Suprapubic skin (tissue), 4 donors: ENCODE measurements around the gene PPP1R2.

Experiments used
- CTCF ChIP-seq, 2 donors: fragments of 200-600 bp in 1 of 2; fragments of 450-650 bp in 1 of 2; sonication (generic) in 1 of 2; IDR thresholded peaks; one replicate each; pipeline ENCODE4 v1.5.1; 2016 to 2019; ENCODE audit warnings: antibody characterized with exemption in 2 of 2, mild to moderate bottlenecking in 1 of 2, moderate library complexity in 1 of 2
- EP300 ChIP-seq: sonication (generic); formaldehyde crosslinking; IDR thresholded peaks from one replicate; pipeline ENCODE4 v1.6.1; 2017; ENCODE audit warnings: antibody characterized with exemption
- POLR2A ChIP-seq, 2 donors: fragments of 450-650 bp; IDR thresholded peaks; one replicate each; pipeline ENCODE4 v1.6.1; 2017; ENCODE audit warnings: antibody characterized with exemption in 2 of 2, mild to moderate bottlenecking in 2 of 2, moderate library complexity in 2 of 2
- POLR2AphosphoS5 ChIP-seq, 3 donors: sonication (generic); formaldehyde crosslinking; IDR thresholded peaks; one replicate each; pipeline ENCODE4 v1.6.1; 2017; ENCODE audit warnings: antibody characterized with exemption in 3 of 3

- TF ChIP-seq CTCF (IDR thresholded peaks at IDR 0.05) (no peak), POLR2A (IDR thresholded peaks at IDR 0.05) (no peak), POLR2AphosphoS5 (IDR thresholded peaks at IDR 0.05) (no peak), EP300 (no peak)
Observed at GRCh38 chr3:195546130-195546560, 3.0 kb upstream of the PPP1R2 start.
